ENCODE measurements around the gene MAP4K3. TPM values are rescaled to one million over a fixed set of nuclear protein-coding genes. Genes with fewer than 3 reads are reported as not detected.

MAP4K3 gene
- total and polyA plus RNA-seq, 2 of the 4 experiments (the other 2 are of a cell fraction) = 13.2 to 32.6 TPM

GRCh38 chr2:39413063-39413737 is 23.9 kb downstream of the MAP4K3 start:
- Histone ChIP-seq H2AK5ac (ENCODE audit: low read depth, low read length) (peak overlapping the region; percentile 62), H3K14ac (replicated peaks; ENCODE audit: low read depth, low read length) (peak overlapping the region; percentile 90), H3K4me1 (ENCODE audit: control insufficient read depth, insufficient read depth, low read length) (peaks cover 17% of the 10 kb centered on the region), H2BK15ac (ENCODE audit: low read depth, low read length) (peak overlapping the region; percentile 76; the same call in 2 of the 3 replicates), H3K4me2 (ENCODE audit: low read depth, low read length) (peak overlapping the region; percentile 62; the same call in 1 of the 2 replicates), H3K18ac (ENCODE audit: low read depth, low read length) (peak overlapping the region; percentile 46; the same call in 1 of the 2 replicates), H3K79me1 (ENCODE audit: low read depth in 1 of 2, low read length in 2 of 2) (peaks cover 0 to 57% of the 10 kb centered on the region in 2 experiments; a peak in 3 of 4 replicates), H3K4ac (ENCODE audit: low read depth, low read length) (peak overlapping the region; percentile 82; the same call in 1 of the 2 replicates), H3K56ac (ENCODE audit: extremely low read depth, insufficient read depth, low read length) (no peak overlapping the region), H4K5ac (ENCODE audit: low read depth, low read length) (peak overlapping the region; percentile 45; the same call in 1 of the 2 replicates), H3K9me3 (ENCODE audit: control insufficient read depth, insufficient read depth, low read length) (no peaks in the 10 kb centered on the region), H2BK5ac (ENCODE audit: low read depth, low read length, poor library complexity, severe bottlenecking) (peak overlapping the region; percentile 98), H2BK120ac (ENCODE audit: low read depth, low read length) (peak overlapping the region; percentile 58; the same call in 1 of the 2 replicates), H3K9ac (ENCODE audit: low read depth, low read length) (no peak overlapping the region), H3K4me3 (ENCODE audit: insufficient read depth, low read depth, low read length) (no peak overlapping the region), H4K8ac (ENCODE audit: low read depth in 2 of 2, low read length in 2 of 2) (peak overlapping the region; percentile 11 to 84), H4K91ac (ENCODE audit: insufficient read depth, low read depth, low read length) (peak overlapping the region; percentile 74), H3K27me3 (ENCODE audit: control insufficient read depth, insufficient read depth, low read length) (no peaks in the 10 kb centered on the region), H2BK20ac (ENCODE audit: low read depth, low read length) (peak overlapping the region; percentile 31; the same call in 1 of the 2 replicates), H3K23ac (ENCODE audit: low read depth, low read length) (peak overlapping the region; percentile 77; the same call in 1 of the 2 replicates), H3K27ac (ENCODE audit: insufficient read depth, low read length) (peak overlapping the region; percentile 10; the same call in 1 of the 2 replicates), H4K20me1 (ENCODE audit: insufficient read depth, low read length) (peaks cover 38% of the 10 kb centered on the region; the same call in 1 of the 2 replicates), H2AK9ac (replicated peaks; ENCODE audit: low read depth, low read length, poor library complexity) (no peak overlapping the region), H3K9me1 (ENCODE audit: insufficient read depth, low read length) (peaks cover 13% of the 10 kb centered on the region), H2AFZ (replicated peaks; ENCODE audit: low read length, poor library complexity) (no peak overlapping the region), H3K36me3 (ENCODE audit: control insufficient read depth, insufficient read depth, low read length) (no peaks in the 10 kb centered on the region)
- BruUV-seq (replicated peaks) = no TSS peak
- dilution Hi-C loops (cut with HindIII; ENCODE audit: low sequenced_read_pairs, unreplicated experiment) = no loop called here
- in situ Hi-C loops (cut with MboI; ENCODE audit: low sequenced_read_pairs) = no loop called here
- intact Hi-C loops (cut with micrococcal nuclease) = no loop called here
- ATAC-seq (ENCODE audit: low read depth) (no peak), DNase-seq (no peak)
- CTCF ChIA-PET = no interaction called here
- no CpG with 5 or more reads among the region's 4 CpGs for WGBS, 2 experiments (ENCODE audit: extremely low coverage in 2 of 2, insufficient read length in 1 of 2)
- POLR2A ChIA-PET (ENCODE audit: unreplicated experiment) = no interaction called here
- TF ChIP-seq SMC3 (IDR thresholded peaks at IDR 0.05; ENCODE audit: low read depth, low read length) (no peak), ELK1 (IDR thresholded peaks at IDR 0.05; ENCODE audit: borderline replicate concordance, low read depth, low read length) (no peak), CHD1 (IDR thresholded peaks at IDR 0.05; ENCODE audit: low read depth, low read length) (no peak), CTCF (conservative IDR thresholded peaks at IDR 0.05; ENCODE audit: low read depth, low read length) (no peak), CEBPB (IDR thresholded peaks at IDR 0.05; ENCODE audit: low read depth, low read length) (no peak), RAD21 (IDR thresholded peaks at IDR 0.05; ENCODE audit: low read length) (no peak), NFE2L2 (IDR thresholded peaks at IDR 0.05; ENCODE audit: low read depth, low read length) (no peak), RCOR1 (IDR thresholded peaks at IDR 0.05; ENCODE audit: insufficient replicate concordance, low read length) (no peak), USF2 (IDR thresholded peaks at IDR 0.05; ENCODE audit: low read depth, low read length) (no peak), BHLHE40 (IDR thresholded peaks at IDR 0.05; ENCODE audit: low read depth, low read length) (no peak), MAFK (IDR thresholded peaks at IDR 0.05; ENCODE audit: low read depth, low read length) (no peak), MXI1 (IDR thresholded peaks at IDR 0.05; ENCODE audit: borderline replicate concordance, low read depth, low read length) (no peak), MAZ (IDR thresholded peaks at IDR 0.05; ENCODE audit: borderline replicate concordance, low read depth, low read length) (no peak), FOS (IDR thresholded peaks at IDR 0.05; ENCODE audit: low read depth, low read length) (no peak), POLR2A (IDR thresholded peaks at IDR 0.05; ENCODE audit: low read depth, low read length) (no peak)

Measured in IMR-90 (cell line).